Tibial nerve (tissue), 4 donors: Measurements from ENCODE around the gene AKNA. TPM values are rescaled to one million over a fixed set of nuclear protein-coding genes. Genes with fewer than 3 reads are reported as not detected.

Source experiments
- DNase-seq, 2 donors: peaks; one replicate each; pipeline ENCODE4 v3.0.0-alpha.2; 2019; ENCODE audit warnings: low spot score in 2 of 2
- H3K27ac ChIP-seq, 4 donors: fragments of 200-600 bp; sonication (generic) in 3 of 4; one replicate each; pipeline ENCODE4 v1.5.1; 2017 to 2019; ENCODE audit warnings: mild to moderate bottlenecking in 1 of 4
- H3K27me3 ChIP-seq, 2 donors: fragments of 200-600 bp; sonication (generic) in 1 of 2; one replicate each; pipeline versions ENCODE4 v1.5.1 to v1.6.0; 2017 to 2019
- H3K36me3 ChIP-seq, 3 donors: fragments of 200-600 bp; sonication (generic); one replicate each; pipeline ENCODE4 v1.5.1; 2018 to 2019
- H3K4me1 ChIP-seq, 4 donors: fragments of 200-600 bp; sonication (generic) in 3 of 4; one replicate each; pipeline ENCODE4 v1.5.1; 2017 to 2019
- H3K4me3 ChIP-seq, 4 donors: fragments of 200-600 bp; sonication (generic) in 3 of 4; one replicate each; pipeline ENCODE4 v1.5.1; 2017 to 2019; ENCODE audit warnings: mild to moderate bottlenecking in 1 of 4, moderate library complexity in 1 of 4
- H3K9me3 ChIP-seq, 4 donors: fragments of 200-600 bp; sonication (generic) in 3 of 4; one replicate each; pipeline ENCODE4 v1.5.1; 2017 to 2019
- CTCF ChIP-seq, 5 experiments: fragments of 200-600 bp in 3 of 5; fragments of 450-650 bp in 2 of 5; sonication (generic) in 3 of 5; IDR thresholded peaks; one replicate each; pipeline ENCODE4 v1.5.1; 2016 to 2019; ENCODE audit warnings: antibody characterized with exemption in 5 of 5, mild to moderate bottlenecking in 3 of 5, moderate library complexity in 2 of 5
- EP300 ChIP-seq, 2 donors: sonication (generic); formaldehyde crosslinking; IDR thresholded peaks; one replicate each; pipeline ENCODE4 v1.6.1; 2017; ENCODE audit warnings: antibody characterized with exemption in 2 of 2, mild to moderate bottlenecking in 1 of 2
- POLR2A ChIP-seq, 2 donors: fragments of 450-650 bp; IDR thresholded peaks; one replicate each; pipeline ENCODE4 v1.6.1; 2017; ENCODE audit warnings: antibody characterized with exemption in 2 of 2, mild to moderate bottlenecking in 2 of 2, moderate library complexity in 2 of 2
- WGBS, 2 donors: methylation state at CpG; one replicate each; pipeline ENCODE4 v1.1.5; 2018; 5-methylcytosine and 5-hydroxymethylcytosine counted together
- total RNA-seq, 4 donors: library from RNA; depleted of rRNA; stranded (reverse); fragments of >200 nt; gene quantifications; one replicate each; pipeline ENCODE4 v1.1.0, GENCODE V29; 2016

The AKNA gene
- total RNA-seq, 4 donors from 2014 or later = 23.6 to 42.2 (median 36.6) TPM

- 78 to 98% methylated on average over 3 to 4 of the region's 4 CpGs for WGBS, 2 donors
- H3K36me3 ChIP-seq = peaks cover 0 to 68% (median 0%) of the 10 kb centered on the region in 3 donors
- peaks cover 0 to 7% (median under 1%) of the 10 kb centered on the region in 4 donors for H3K9me3 ChIP-seq
- no peak overlapping the region for H3K27ac ChIP-seq
- no peak for DNase-seq
- TF ChIP-seq CTCF (IDR thresholded peaks at IDR 0.05) (no peak), EP300 (IDR thresholded peaks at IDR 0.05) (no peak), POLR2A (IDR thresholded peaks at IDR 0.05) (no peak)
- H3K4me3 ChIP-seq = no peak overlapping the region
- no peaks in the 10 kb centered on the region for H3K27me3 ChIP-seq
- H3K4me1 ChIP-seq = peaks cover 0 to 2% (median 0%) of the 10 kb centered on the region in 4 donors
Measured at GRCh38 chr9:114300153-114300845, 87.5 kb downstream of the AKNA start.

- Histone ChIP-seq H3K4me1 (no peaks in the 10 kb centered on the region), H3K27me3 (no peaks in the 10 kb centered on the region), H3K4me3 (no peak overlapping the region), H3K36me3 (peaks cover 0 to 76% (median 0%) of the 10 kb centered on the region in 3 donors), H3K9me3 (peaks cover 0 to 13% (median 3%) of the 10 kb centered on the region in 4 donors), H3K27ac (no peak overlapping the region)
- TF ChIP-seq EP300 (IDR thresholded peaks at IDR 0.05) = no peak
- no peak for TF ChIP-seq CTCF (IDR thresholded peaks at IDR 0.05)
- no peak for TF ChIP-seq POLR2A (IDR thresholded peaks at IDR 0.05)
- 81 to 84% methylated on average over 15 of the region's 15 CpGs for WGBS, 2 donors
- DNase-seq = no peak
Measured at GRCh38 chr9:114299286-114300152, 88.3 kb downstream of the AKNA start.

- H3K27me3 ChIP-seq = no peaks in the 10 kb centered on the region
- TF ChIP-seq EP300 (IDR thresholded peaks at IDR 0.05) = no peak
- no peak for TF ChIP-seq POLR2A (IDR thresholded peaks at IDR 0.05)
- no peak for TF ChIP-seq CTCF (IDR thresholded peaks at IDR 0.05)
- no peak for DNase-seq
- H3K9me3 ChIP-seq = peaks cover 0 to 15% (median 3%) of the 10 kb centered on the region in 4 donors
- no peak overlapping the region for H3K4me3 ChIP-seq
- WGBS, 2 donors = 96 to 98% methylated on average over 1 of the region's 1 CpG
- H3K4me1 ChIP-seq = no peaks in the 10 kb centered on the region
- peaks cover 0 to 97% (median 0%) of the 10 kb centered on the region in 3 donors for H3K36me3 ChIP-seq
- no peak overlapping the region for H3K27ac ChIP-seq
Measured at GRCh38 chr9:114296338-114296737, 91.4 kb downstream of the AKNA start.

- no peak for DNase-seq
- Histone ChIP-seq H3K36me3 (peaks cover 0 to 90% (median 0%) of the 10 kb centered on the region in 3 donors), H3K4me1 (no peaks in the 10 kb centered on the region), H3K9me3 (peaks cover 0 to 15% (median 3%) of the 10 kb centered on the region in 4 donors), H3K4me3 (no peak overlapping the region), H3K27me3 (no peaks in the 10 kb centered on the region), H3K27ac (no peak overlapping the region)
- TF ChIP-seq CTCF (IDR thresholded peaks at IDR 0.05) = no peak
- no peak for TF ChIP-seq EP300 (IDR thresholded peaks at IDR 0.05)
- TF ChIP-seq POLR2A (IDR thresholded peaks at IDR 0.05) = no peak
Measured at GRCh38 chr9:114294664-114295063, 93.1 kb downstream of the AKNA start.
